A673 (cell line): Measurements from ENCODE around the gene TPD52L2.

ENCODE experiments used
- CTCF ChIP-seq: fragments of 300-800, 200-600 bp; sonication (generic); conservative IDR thresholded peaks from 2 replicates; pipeline ENCODE4 v1.5.1; 2017; ENCODE audit warnings: low read depth, mild to moderate bottlenecking, antibody characterized with exemption, low read length, moderate library complexity, mixed read lengths
- EZH2 ChIP-seq: fragments of 200-600 bp; sonication (generic); IDR thresholded peaks from 2 replicates; pipeline ENCODE4 v1.6.1; 2017; ENCODE audit warnings: borderline replicate concordance, low read depth, mild to moderate bottlenecking, mixed read lengths, antibody characterized with exemption, low read length; ENCODE audit not compliant: poor library complexity, severe bottlenecking

GRCh38 chr20:63829603-63829944, 35.5 kb upstream of the TPD52L2 start:
- TF ChIP-seq CTCF = no peak
- TF ChIP-seq EZH2 = no peak
